Keratinocyte (primary cell): Measurements from ENCODE around the gene ATP5MC2. TPM values are rescaled to one million over a fixed set of nuclear protein-coding genes. Genes with fewer than 3 reads are reported as not detected.

ENCODE experiments used
- DNase-seq: peaks from one replicate; pipeline ENCODE4 v3.0.0-alpha.2; 2011; ENCODE audit warnings: low read depth, missing footprints, low spot score
- FAIRE-seq: peaks from 2 replicates; lab custom pipeline; 2011; peaks lifted over from hg19 to GRCh38; lab: Jason Lieb, UNC
- H2AFZ ChIP-seq: 2 replicates; pipeline ENCODE4 v1.6.0; 2012; ENCODE audit warnings: low read length, control low read depth, inconsistent platforms; ENCODE audit not compliant: control insufficient read depth
- H3K27ac ChIP-seq: 2 replicates; pipeline ENCODE4 v1.5.1; 2011; ENCODE audit warnings: low read length; ENCODE audit not compliant: control insufficient read depth, insufficient read depth
- H3K27me3 ChIP-seq: 3 replicates; pipeline ENCODE4 v1.6.0; 2011; ENCODE audit warnings: low read length; ENCODE audit not compliant: control insufficient read depth, insufficient read depth; ENCODE audit errors: extremely low read depth
- H3K36me3 ChIP-seq, 2 experiments: 2 replicates in 1 of 2; 3 replicates in 1 of 2; pipeline ENCODE4 v1.5.1; 2011; ENCODE audit warnings: low read length in 2 of 2, mild to moderate bottlenecking in 1 of 2; ENCODE audit not compliant: control insufficient read depth in 2 of 2, insufficient read depth in 2 of 2; ENCODE audit errors: extremely low read depth in 1 of 2
- H3K4me1 ChIP-seq: 3 replicates; pipeline ENCODE4 v1.5.1; 2011; ENCODE audit warnings: low read length; ENCODE audit not compliant: control insufficient read depth, insufficient read depth; ENCODE audit errors: extremely low read depth
- H3K4me2 ChIP-seq: 3 replicates; pipeline ENCODE4 v1.6.0; 2011; ENCODE audit warnings: low read depth, low read length; ENCODE audit not compliant: control insufficient read depth, insufficient read depth; ENCODE audit errors: extremely low read depth
- H3K4me3 ChIP-seq, 3 experiments: fragments of 200-600 bp in 1 of 3; sonication (generic) in 1 of 3; 2 replicates in 2 of 3; 3 replicates in 1 of 3; pipeline ENCODE4 v1.5.1; 2011 to 2016; ENCODE audit warnings: low read length in 3 of 3, mild to moderate bottlenecking in 3 of 3, control low read depth in 2 of 3, inconsistent platforms in 1 of 3, low read depth in 1 of 3, mixed read lengths in 1 of 3, mixed run types in 1 of 3, moderate library complexity in 1 of 3; ENCODE audit not compliant: control insufficient read depth in 2 of 3, insufficient read depth in 2 of 3; ENCODE audit errors: extremely low read depth in 1 of 3
- H3K79me2 ChIP-seq: 2 replicates; pipeline ENCODE4 v1.6.0; 2012; ENCODE audit warnings: low read length; ENCODE audit not compliant: control insufficient read depth, insufficient read depth
- H3K9ac ChIP-seq: 3 replicates; pipeline ENCODE4 v1.6.0; 2011; ENCODE audit warnings: low read length; ENCODE audit not compliant: control insufficient read depth, insufficient read depth; ENCODE audit errors: extremely low read depth
- H3K9me1 ChIP-seq: 3 replicates; pipeline ENCODE4 v1.6.0; 2011; ENCODE audit warnings: low read length; ENCODE audit not compliant: control insufficient read depth, insufficient read depth; ENCODE audit errors: extremely low read depth
- H3K9me3 ChIP-seq: 2 replicates; pipeline ENCODE4 v1.5.1; 2012; ENCODE audit warnings: low read depth, low read length; ENCODE audit not compliant: control insufficient read depth
- H4K20me1 ChIP-seq: 3 replicates; pipeline ENCODE4 v1.6.0; 2011; ENCODE audit warnings: low read length; ENCODE audit not compliant: control insufficient read depth, insufficient read depth; ENCODE audit errors: extremely low read depth
- EZH2 ChIP-seq: IDR thresholded peaks from one replicate; pipeline ENCODE4 v1.6.1; 2012; ENCODE audit warnings: inconsistent platforms, mild to moderate bottlenecking, low read length, moderate library complexity
- dilution Hi-C: fragments of 300-500 bp; cut with MboI; formaldehyde crosslinking; loops from one replicate; pipeline ENCODE4 v1.7.0; 2020; ENCODE audit warnings: low sequenced_read_pairs; ENCODE audit not compliant: extremely low pct_ligation_motif_present
- polyA plus RNA-seq, 5 experiments: library from polyadenylated mRNA; depleted of rRNA in 3 of 5; stranded (reverse) in 3 of 5; stranded (forward) in 1 of 5; unstranded in 1 of 5; fragments of >200 nt; gene quantifications; 1 replicate in 1 of 5; 2 replicates in 3 of 5; 3 replicates in 1 of 5; pipeline versions ENCODE4 v1.2.1 to v1.2.3, GENCODE V29; 2011 to 2012; ENCODE audit warnings: missing spikeins in 2 of 5, low read depth in 1 of 5, low replicate concordance in 1 of 5
- TF ChIP-seq, protein P1 (sequence below), 3 experiments: IDR thresholded peaks in 1 of 3; conservative IDR thresholded peaks in 1 of 3; optimal IDR thresholded peaks in 1 of 3; 2 replicates in 2 of 3; 3 replicates in 1 of 3; pipeline versions ENCODE3 to v1.5.1; 2011; ENCODE audit warnings: low read length in 3 of 3, mild to moderate bottlenecking in 3 of 3, moderate library complexity in 2 of 3, control low read depth in 1 of 3, inconsistent platforms in 1 of 3; ENCODE audit not compliant: insufficient read depth in 2 of 3; ENCODE audit errors: extremely low read depth in 1 of 3

Gene ATP5MC2
- polyA plus RNA-seq, 1 donor (not counting 4 experiments of a cell fraction or from before 2014, with no cell fraction given): 138 TPM

DNA sequence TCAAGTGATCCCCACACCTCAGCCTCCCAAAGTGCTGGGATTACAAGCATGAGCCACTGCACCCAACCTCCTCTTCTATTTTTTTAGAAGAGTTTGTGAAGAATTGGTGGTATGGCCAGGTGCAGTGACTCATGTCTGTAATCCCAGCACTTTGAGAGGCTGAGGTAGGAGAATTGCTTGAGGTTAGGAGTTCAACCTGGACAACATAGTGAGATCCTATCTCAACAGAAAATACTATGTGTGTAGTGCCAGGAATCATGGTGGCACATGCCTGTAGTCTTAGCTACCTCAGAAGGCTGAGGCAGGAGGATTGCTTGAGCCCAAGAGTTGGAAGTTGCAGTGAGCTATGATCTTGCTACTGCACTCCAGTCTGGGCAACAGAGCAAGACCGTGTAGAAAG is 44.2 kb downstream of the ATP5MC2 start:
- H3K9me3 ChIP-seq: no peaks in the 10 kb centered on the region
- peaks cover 2% of the 10 kb centered on the region for H3K4me1 ChIP-seq
- H3K27me3 ChIP-seq: no peaks in the 10 kb centered on the region
- H3K9ac ChIP-seq: no peak overlapping the region
- H3K79me2 ChIP-seq: no peaks in the 10 kb centered on the region
- H3K36me3 ChIP-seq: no peaks in the 10 kb centered on the region
- TF ChIP-seq, protein P1, sequence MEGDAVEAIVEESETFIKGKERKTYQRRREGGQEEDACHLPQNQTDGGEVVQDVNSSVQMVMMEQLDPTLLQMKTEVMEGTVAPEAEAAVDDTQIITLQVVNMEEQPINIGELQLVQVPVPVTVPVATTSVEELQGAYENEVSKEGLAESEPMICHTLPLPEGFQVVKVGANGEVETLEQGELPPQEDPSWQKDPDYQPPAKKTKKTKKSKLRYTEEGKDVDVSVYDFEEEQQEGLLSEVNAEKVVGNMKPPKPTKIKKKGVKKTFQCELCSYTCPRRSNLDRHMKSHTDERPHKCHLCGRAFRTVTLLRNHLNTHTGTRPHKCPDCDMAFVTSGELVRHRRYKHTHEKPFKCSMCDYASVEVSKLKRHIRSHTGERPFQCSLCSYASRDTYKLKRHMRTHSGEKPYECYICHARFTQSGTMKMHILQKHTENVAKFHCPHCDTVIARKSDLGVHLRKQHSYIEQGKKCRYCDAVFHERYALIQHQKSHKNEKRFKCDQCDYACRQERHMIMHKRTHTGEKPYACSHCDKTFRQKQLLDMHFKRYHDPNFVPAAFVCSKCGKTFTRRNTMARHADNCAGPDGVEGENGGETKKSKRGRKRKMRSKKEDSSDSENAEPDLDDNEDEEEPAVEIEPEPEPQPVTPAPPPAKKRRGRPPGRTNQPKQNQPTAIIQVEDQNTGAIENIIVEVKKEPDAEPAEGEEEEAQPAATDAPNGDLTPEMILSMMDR (optimal IDR thresholded peaks at IDR 0.05 in 1 of 3, IDR thresholded peaks at IDR 0.05 in 1 of 3, conservative IDR thresholded peaks at IDR 0.05 in 1 of 3; ENCODE audit: extremely low read depth in 1 of 3, insufficient read depth in 2 of 3, low read length in 3 of 3): no peak
- no peak for TF ChIP-seq EZH2
- no peak overlapping the region for H3K27ac ChIP-seq
- H3K4me3 ChIP-seq: no peak overlapping the region
- no peak for FAIRE-seq
- H4K20me1 ChIP-seq: no peaks in the 10 kb centered on the region
- no peak for DNase-seq
- no peak overlapping the region for H3K4me2 ChIP-seq
- no peak overlapping the region for H2AFZ ChIP-seq
- dilution Hi-C loops: no loop called here
- no peaks in the 10 kb centered on the region for H3K9me1 ChIP-seq

- no peak for DNase-seq
- Histone ChIP-seq H3K27me3 (no peaks in the 10 kb centered on the region), H3K4me2 (no peak overlapping the region), H3K9ac (no peak overlapping the region), H3K9me1 (no peaks in the 10 kb centered on the region), H3K9me3 (no peaks in the 10 kb centered on the region), H3K4me3 (no peak overlapping the region), H3K79me2 (peaks cover 29% of the 10 kb centered on the region), H2AFZ (no peak overlapping the region), H3K4me1 (peaks cover 26% of the 10 kb centered on the region), H3K27ac (no peak overlapping the region), H3K36me3 (no peaks in the 10 kb centered on the region), H4K20me1 (no peaks in the 10 kb centered on the region)
- dilution Hi-C loops: no loop called here
- TF ChIP-seq, protein P1 (optimal IDR thresholded peaks at IDR 0.05 in 1 of 3, IDR thresholded peaks at IDR 0.05 in 1 of 3, conservative IDR thresholded peaks at IDR 0.05 in 1 of 3; ENCODE audit: extremely low read depth in 1 of 3, insufficient read depth in 2 of 3, low read length in 3 of 3): no peak
- TF ChIP-seq EZH2: no peak
- no peak for FAIRE-seq
These were observed 48.0 kb downstream of the ATP5MC2 start for GRCh38 chr12:53627919-53628318.
